Nephron progenitor cell (in vitro differentiated cells): Measurements from ENCODE around the gene NAPA.

Experiments
- DNase-seq: peaks from one replicate; pipeline ENCODE4 v3.0.0; 2021
- H3K27ac Mint-ChIP-seq: 2 replicates; pipeline ENCODE4 v1.8.0; 2021; ENCODE audit warnings: mild to moderate bottlenecking, moderate library complexity, mixed read lengths
- H3K27me3 Mint-ChIP-seq: 2 replicates; pipeline ENCODE4 v1.8.0; 2021; ENCODE audit warnings: mild to moderate bottlenecking, low read depth, mixed read lengths; ENCODE audit not compliant: poor library complexity
- H3K36me3 Mint-ChIP-seq: 2 replicates; pipeline ENCODE4 v1.8.0; 2021; ENCODE audit warnings: low read depth, mixed read lengths
- H3K4me1 Mint-ChIP-seq: 2 replicates; pipeline ENCODE4 v1.8.0; 2021; ENCODE audit warnings: mixed read lengths
- H3K4me3 Mint-ChIP-seq: 2 replicates; pipeline ENCODE4 v1.8.0; 2021; ENCODE audit warnings: mild to moderate bottlenecking, moderate library complexity, mixed read lengths
- H3K9me3 Mint-ChIP-seq: 2 replicates; pipeline ENCODE4 v1.8.0; 2021; ENCODE audit warnings: mild to moderate bottlenecking, moderate library complexity, mixed read lengths
- TF ChIP-seq, protein P1 (sequence below): fragments of 200-600 bp; sonication (generic); IDR thresholded peaks from 2 replicates; pipeline ENCODE4 v1.5.0; 2021; ENCODE audit warnings: antibody characterized with exemption

NAPA gene

DNA sequence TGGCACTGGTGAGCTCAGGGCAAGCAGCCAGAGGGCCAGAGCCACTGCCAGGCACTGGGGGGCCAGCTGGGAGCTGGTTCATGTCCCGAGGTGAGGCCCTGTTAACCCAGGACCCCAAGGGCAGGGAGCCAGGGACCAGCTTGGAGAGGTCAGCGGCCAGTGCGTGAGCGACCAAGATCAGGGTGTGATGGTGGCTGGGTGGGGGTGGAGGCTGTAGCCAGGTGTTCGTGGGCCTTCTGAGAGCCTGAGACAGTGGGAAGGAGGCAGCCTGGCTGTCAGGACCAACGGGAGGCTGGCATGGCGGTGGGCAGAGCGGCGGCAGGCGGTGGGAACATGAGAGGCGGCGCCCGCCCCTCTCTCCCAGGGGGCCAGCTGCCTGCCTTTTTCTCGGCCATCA lies 22.7 kb downstream of the NAPA start:
- H3K27ac Mint-ChIP-seq: no peak overlapping the region
- no peak overlapping the region for H3K4me3 Mint-ChIP-seq
- no peaks in the 10 kb centered on the region for H3K9me3 Mint-ChIP-seq
- peaks cover 10% of the 10 kb centered on the region for H3K36me3 Mint-ChIP-seq
- TF ChIP-seq, protein P1, sequence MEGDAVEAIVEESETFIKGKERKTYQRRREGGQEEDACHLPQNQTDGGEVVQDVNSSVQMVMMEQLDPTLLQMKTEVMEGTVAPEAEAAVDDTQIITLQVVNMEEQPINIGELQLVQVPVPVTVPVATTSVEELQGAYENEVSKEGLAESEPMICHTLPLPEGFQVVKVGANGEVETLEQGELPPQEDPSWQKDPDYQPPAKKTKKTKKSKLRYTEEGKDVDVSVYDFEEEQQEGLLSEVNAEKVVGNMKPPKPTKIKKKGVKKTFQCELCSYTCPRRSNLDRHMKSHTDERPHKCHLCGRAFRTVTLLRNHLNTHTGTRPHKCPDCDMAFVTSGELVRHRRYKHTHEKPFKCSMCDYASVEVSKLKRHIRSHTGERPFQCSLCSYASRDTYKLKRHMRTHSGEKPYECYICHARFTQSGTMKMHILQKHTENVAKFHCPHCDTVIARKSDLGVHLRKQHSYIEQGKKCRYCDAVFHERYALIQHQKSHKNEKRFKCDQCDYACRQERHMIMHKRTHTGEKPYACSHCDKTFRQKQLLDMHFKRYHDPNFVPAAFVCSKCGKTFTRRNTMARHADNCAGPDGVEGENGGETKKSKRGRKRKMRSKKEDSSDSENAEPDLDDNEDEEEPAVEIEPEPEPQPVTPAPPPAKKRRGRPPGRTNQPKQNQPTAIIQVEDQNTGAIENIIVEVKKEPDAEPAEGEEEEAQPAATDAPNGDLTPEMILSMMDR: no peak
- H3K4me1 Mint-ChIP-seq: peaks cover 17% of the 10 kb centered on the region
- H3K27me3 Mint-ChIP-seq: no peaks in the 10 kb centered on the region
- no peak for DNase-seq

DNA sequence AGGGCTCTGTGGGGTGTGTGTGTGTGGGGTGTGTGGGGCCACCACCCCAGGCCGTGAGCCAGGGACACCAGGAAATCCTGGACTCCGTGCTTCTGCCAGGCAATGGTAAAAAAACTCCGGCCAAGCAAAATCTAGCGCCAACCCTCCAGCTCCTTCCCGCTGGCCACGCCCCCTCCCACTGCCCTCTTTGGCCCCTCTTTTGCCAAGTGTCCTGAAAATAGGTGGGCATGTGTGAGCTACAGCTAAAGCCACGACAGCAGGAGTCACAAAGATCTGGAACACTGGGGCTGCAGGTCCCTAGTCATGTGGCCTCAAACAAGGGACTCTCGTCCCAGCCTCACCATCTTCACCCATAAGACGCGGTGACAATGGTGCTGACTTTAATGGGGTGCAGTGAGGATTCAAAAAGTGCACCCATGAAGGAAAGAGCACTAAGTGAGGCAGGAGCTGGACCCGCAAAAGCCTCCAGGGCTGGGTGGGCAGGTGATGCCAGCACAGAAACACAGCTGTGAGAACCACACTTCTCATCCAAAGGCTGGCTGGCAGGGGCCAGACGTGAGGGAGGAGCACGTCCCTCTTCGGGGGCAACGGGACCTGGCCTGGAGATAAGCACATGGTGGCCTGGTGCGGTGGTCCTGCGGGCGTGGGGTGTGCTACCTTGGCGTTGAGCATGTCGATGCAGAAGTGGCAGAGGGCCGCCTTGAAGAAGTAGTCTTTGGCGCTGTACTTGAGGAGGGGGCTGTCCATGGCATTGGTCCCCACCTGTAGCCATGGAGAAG lies 23.3 kb downstream of the NAPA start:
- no peaks in the 10 kb centered on the region for H3K27me3 Mint-ChIP-seq
- peaks cover 23% of the 10 kb centered on the region for H3K4me1 Mint-ChIP-seq
- H3K36me3 Mint-ChIP-seq: peaks cover 10% of the 10 kb centered on the region

DNA sequence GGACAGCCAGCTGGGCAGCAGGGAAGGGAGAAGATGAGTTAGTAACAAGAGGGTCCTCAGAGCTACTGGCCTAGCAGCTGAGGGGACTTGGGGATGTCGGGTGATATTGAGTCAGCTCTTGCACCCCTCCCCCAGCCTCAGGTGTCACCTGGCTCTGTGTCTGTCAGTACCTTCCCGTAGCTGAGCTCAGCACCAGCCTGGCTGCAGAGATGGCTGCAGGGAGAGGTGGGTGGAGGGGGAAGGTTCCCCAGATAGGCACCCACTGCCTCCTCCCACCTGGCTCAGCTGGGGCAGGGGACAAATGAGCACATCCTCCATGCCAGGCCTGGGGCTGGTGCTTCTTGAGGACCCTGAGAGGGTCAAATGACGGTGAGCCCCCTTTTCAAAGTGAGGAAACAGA lies 24.0 kb downstream of the NAPA start:
- TF ChIP-seq, protein P1: no peak

More for the DNA sequence above, 23.3 kb downstream of the NAPA start:
- TF ChIP-seq, protein P1: no peak
- H3K27ac Mint-ChIP-seq: no peak overlapping the region
- no peak overlapping the region for H3K4me3 Mint-ChIP-seq
- no peaks in the 10 kb centered on the region for H3K9me3 Mint-ChIP-seq
- DNase-seq: no peak

DNA sequence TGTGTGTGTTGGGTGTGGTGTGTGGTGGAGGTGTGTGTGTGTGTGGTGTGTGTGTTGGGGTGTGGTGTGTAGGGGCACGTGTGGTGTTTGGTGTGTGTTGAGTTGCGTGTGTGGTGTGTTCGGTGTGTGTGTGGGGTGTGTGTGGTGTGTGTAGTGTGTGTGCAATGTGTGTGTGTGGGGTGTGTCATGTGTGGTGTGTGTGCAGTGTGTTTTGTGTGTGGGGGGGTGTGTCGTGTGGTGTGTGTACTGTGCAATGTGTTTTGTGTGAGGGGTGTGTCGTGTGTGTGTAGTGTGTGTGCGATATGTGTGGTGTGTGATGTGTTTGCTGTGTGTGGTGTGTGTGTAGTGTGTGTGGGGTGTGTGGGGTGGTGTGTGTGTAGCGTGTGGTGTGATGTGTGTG lies 24.8 kb downstream of the NAPA start:
- H3K9me3 Mint-ChIP-seq: no peaks in the 10 kb centered on the region
- H3K4me3 Mint-ChIP-seq: no peak overlapping the region
- H3K27me3 Mint-ChIP-seq: no peaks in the 10 kb centered on the region
- H3K27ac Mint-ChIP-seq: peak overlapping the region; percentile 95
- TF ChIP-seq, protein P1: no peak
- peaks cover 10% of the 10 kb centered on the region for H3K36me3 Mint-ChIP-seq
- DNase-seq: no peak
- H3K4me1 Mint-ChIP-seq: peaks cover 35% of the 10 kb centered on the region

More for the DNA sequence above, 24.0 kb downstream of the NAPA start:
- Mint-ChIP-seq H3K36me3 (peaks cover 10% of the 10 kb centered on the region), H3K27ac (no peak overlapping the region), H3K27me3 (no peaks in the 10 kb centered on the region), H3K4me1 (peaks cover 27% of the 10 kb centered on the region), H3K9me3 (no peaks in the 10 kb centered on the region), H3K4me3 (no peak overlapping the region)
- no peak for DNase-seq

DNA sequence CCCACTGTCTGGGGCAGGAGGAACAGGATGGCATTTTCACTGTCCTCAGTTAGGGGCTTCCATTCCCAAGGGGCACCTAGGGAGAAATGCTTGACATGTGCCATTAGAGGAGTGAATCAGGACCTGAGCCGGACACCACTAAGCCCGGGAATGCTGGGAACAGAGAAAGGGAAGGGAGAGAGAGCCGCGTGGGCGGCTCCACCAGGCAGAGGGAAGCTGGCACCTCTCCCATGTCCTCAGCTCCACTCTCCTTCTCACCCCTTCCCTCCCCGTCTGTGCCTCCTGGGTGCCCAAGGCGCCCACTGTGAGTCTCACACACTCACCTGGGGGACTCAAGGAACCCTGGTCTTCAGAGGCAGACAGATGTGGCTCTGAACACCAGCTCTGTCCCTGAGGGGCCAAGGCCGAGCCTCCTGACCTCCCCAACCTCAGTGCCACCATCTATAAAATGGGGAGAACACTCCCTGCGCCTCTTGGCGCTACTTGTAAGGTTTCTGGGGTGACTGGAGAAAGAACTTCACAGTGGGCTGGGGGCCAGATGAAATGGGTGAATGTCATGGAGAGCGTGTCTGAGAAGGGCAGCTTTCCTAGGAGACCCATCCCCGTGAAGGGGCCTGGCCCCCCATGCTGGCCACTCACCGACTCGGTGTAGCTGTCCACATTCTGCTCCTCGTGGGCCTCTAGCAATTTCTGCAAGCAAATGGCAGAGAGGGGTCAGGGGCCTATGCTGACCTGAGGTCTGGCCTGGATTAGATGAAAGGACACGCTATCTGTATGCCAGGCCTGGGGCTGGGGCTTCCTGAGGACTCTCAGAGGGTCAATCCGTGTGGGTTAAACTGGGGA lies 25.6 kb downstream of the NAPA start:
- Mint-ChIP-seq H3K27ac (no peak overlapping the region), H3K4me3 (no peak overlapping the region), H3K9me3 (no peaks in the 10 kb centered on the region), H3K36me3 (peaks cover 10% of the 10 kb centered on the region), H3K4me1 (peaks cover 42% of the 10 kb centered on the region), H3K27me3 (no peaks in the 10 kb centered on the region)
- DNase-seq: no peak
- TF ChIP-seq, protein P1: no peak
